Stimulated activated naive CD8-positive, alpha-beta T cell treated with anti-CD3 and anti-CD28 coated beads, Interleukin-15, Interleukin-2, amounts not matched to agents 100 ng/mL and 50 ng/mL, for 24 hours (primary cell): Measurements from ENCODE around the gene LAMA1.

ENCODE experiments used
- H3K27ac Mint-ChIP-seq: one replicate; pipeline ENCODE4 v1.8.0; 2021; ENCODE audit warnings: mild to moderate bottlenecking, mixed read lengths
- H3K27me3 Mint-ChIP-seq: one replicate; pipeline ENCODE4 v1.8.0; 2021; ENCODE audit warnings: mixed read lengths
- H3K36me3 Mint-ChIP-seq: one replicate; pipeline ENCODE4 v1.8.0; 2021; ENCODE audit warnings: low read depth, mixed read lengths
- H3K4me1 Mint-ChIP-seq: one replicate; pipeline ENCODE4 v1.8.0; 2021; ENCODE audit warnings: low read depth, mixed read lengths
- H3K4me3 Mint-ChIP-seq: one replicate; pipeline ENCODE4 v1.8.0; 2021; ENCODE audit warnings: mild to moderate bottlenecking, mixed read lengths
- H3K9me3 Mint-ChIP-seq: one replicate; pipeline ENCODE4 v1.8.0; 2021; ENCODE audit warnings: mixed read lengths

The LAMA1 gene

GRCh38 chr18:7048081-7048480, 69.5 kb downstream of the LAMA1 start:
- Mint-ChIP-seq H3K4me1 (no peaks in the 10 kb centered on the region), H3K36me3 (no peaks in the 10 kb centered on the region), H3K27ac (no peak overlapping the region), H3K4me3 (no peak overlapping the region), H3K9me3 (no peaks in the 10 kb centered on the region), H3K27me3 (no peaks in the 10 kb centered on the region)

GRCh38 chr18:7047336-7047735, 70.3 kb downstream of the LAMA1 start:
- Mint-ChIP-seq H3K4me3 (no peak overlapping the region), H3K36me3 (no peaks in the 10 kb centered on the region), H3K9me3 (no peaks in the 10 kb centered on the region), H3K27ac (no peak overlapping the region), H3K27me3 (no peaks in the 10 kb centered on the region), H3K4me1 (no peaks in the 10 kb centered on the region)

GRCh38 chr18:7038330-7038851, 79.2 kb downstream of the LAMA1 start:
- no peak overlapping the region for H3K27ac Mint-ChIP-seq
- H3K27me3 Mint-ChIP-seq, result peaks cover 3% of the 10 kb centered on the region
- no peak overlapping the region for H3K4me3 Mint-ChIP-seq
- H3K36me3 Mint-ChIP-seq, result no peaks in the 10 kb centered on the region
- peaks cover 8% of the 10 kb centered on the region for H3K9me3 Mint-ChIP-seq
- no peaks in the 10 kb centered on the region for H3K4me1 Mint-ChIP-seq

GRCh38 chr18:7037470-7037869, 80.1 kb downstream of the LAMA1 start:
- no peaks in the 10 kb centered on the region for H3K4me1 Mint-ChIP-seq
- no peak overlapping the region for H3K27ac Mint-ChIP-seq
- H3K36me3 Mint-ChIP-seq, result no peaks in the 10 kb centered on the region
- no peak overlapping the region for H3K4me3 Mint-ChIP-seq
- peaks cover 8% of the 10 kb centered on the region for H3K9me3 Mint-ChIP-seq
- H3K27me3 Mint-ChIP-seq, result peaks cover 3% of the 10 kb centered on the region

GRCh38 chr18:7035807-7036206, 81.8 kb downstream of the LAMA1 start:
- H3K36me3 Mint-ChIP-seq, result no peaks in the 10 kb centered on the region
- H3K4me3 Mint-ChIP-seq, result no peak overlapping the region
- H3K9me3 Mint-ChIP-seq, result peaks cover 3% of the 10 kb centered on the region
- H3K27ac Mint-ChIP-seq, result no peak overlapping the region
- H3K27me3 Mint-ChIP-seq, result peaks cover 3% of the 10 kb centered on the region
- no peaks in the 10 kb centered on the region for H3K4me1 Mint-ChIP-seq

GRCh38 chr18:7034924-7035323, 82.7 kb downstream of the LAMA1 start:
- Mint-ChIP-seq H3K9me3 (peaks cover 3% of the 10 kb centered on the region), H3K27me3 (peaks cover 3% of the 10 kb centered on the region), H3K27ac (no peak overlapping the region), H3K4me3 (no peak overlapping the region), H3K4me1 (no peaks in the 10 kb centered on the region), H3K36me3 (no peaks in the 10 kb centered on the region)

GRCh38 chr18:7032537-7032936, 85.1 kb downstream of the LAMA1 start:
- Mint-ChIP-seq H3K36me3 (no peaks in the 10 kb centered on the region), H3K27ac (no peak overlapping the region), H3K9me3 (peaks cover 3% of the 10 kb centered on the region), H3K27me3 (peaks cover under 1% of the 10 kb centered on the region), H3K4me1 (no peaks in the 10 kb centered on the region), H3K4me3 (no peak overlapping the region)

GRCh38 chr18:7028625-7029024, 89.0 kb downstream of the LAMA1 start:
- Mint-ChIP-seq H3K4me1 (no peaks in the 10 kb centered on the region), H3K36me3 (no peaks in the 10 kb centered on the region), H3K27ac (no peak overlapping the region), H3K4me3 (no peak overlapping the region), H3K27me3 (no peaks in the 10 kb centered on the region), H3K9me3 (no peaks in the 10 kb centered on the region)

GRCh38 chr18:7025194-7025593, 92.4 kb downstream of the LAMA1 start:
- H3K36me3 Mint-ChIP-seq, result no peaks in the 10 kb centered on the region
- no peaks in the 10 kb centered on the region for H3K4me1 Mint-ChIP-seq
- no peak overlapping the region for H3K27ac Mint-ChIP-seq
- no peaks in the 10 kb centered on the region for H3K27me3 Mint-ChIP-seq
- H3K9me3 Mint-ChIP-seq, result no peaks in the 10 kb centered on the region
- H3K4me3 Mint-ChIP-seq, result no peak overlapping the region

- Mint-ChIP-seq H3K27ac (no peak overlapping the region), H3K4me1 (no peaks in the 10 kb centered on the region), H3K27me3 (no peaks in the 10 kb centered on the region), H3K36me3 (no peaks in the 10 kb centered on the region), H3K4me3 (no peak overlapping the region), H3K9me3 (no peaks in the 10 kb centered on the region)
Measured at GRCh38 chr18:7023581-7023980, 94.0 kb downstream of the LAMA1 start.

- H3K27me3 Mint-ChIP-seq, result no peaks in the 10 kb centered on the region
- H3K9me3 Mint-ChIP-seq, result no peaks in the 10 kb centered on the region
- H3K4me1 Mint-ChIP-seq, result no peaks in the 10 kb centered on the region
- no peak overlapping the region for H3K4me3 Mint-ChIP-seq
- no peak overlapping the region for H3K27ac Mint-ChIP-seq
- no peaks in the 10 kb centered on the region for H3K36me3 Mint-ChIP-seq
Measured at GRCh38 chr18:7023063-7023580, 94.5 kb downstream of the LAMA1 start.

- Mint-ChIP-seq H3K9me3 (no peaks in the 10 kb centered on the region), H3K27ac (no peak overlapping the region), H3K36me3 (no peaks in the 10 kb centered on the region), H3K4me1 (no peaks in the 10 kb centered on the region), H3K27me3 (no peaks in the 10 kb centered on the region), H3K4me3 (no peak overlapping the region)
Measured at GRCh38 chr18:7021994-7022840, 95.4 kb downstream of the LAMA1 start.

GRCh38 chr18:7020995-7021777, 96.4 kb downstream of the LAMA1 start:
- Mint-ChIP-seq H3K9me3 (peaks cover 3% of the 10 kb centered on the region), H3K27me3 (no peaks in the 10 kb centered on the region), H3K4me1 (no peaks in the 10 kb centered on the region), H3K27ac (no peak overlapping the region), H3K36me3 (no peaks in the 10 kb centered on the region), H3K4me3 (no peak overlapping the region)

GRCh38 chr18:7017013-7017412, 100.6 kb downstream of the LAMA1 start:
- H3K9me3 Mint-ChIP-seq, result peaks cover 3% of the 10 kb centered on the region
- H3K27ac Mint-ChIP-seq, result no peak overlapping the region
- no peaks in the 10 kb centered on the region for H3K36me3 Mint-ChIP-seq
- no peaks in the 10 kb centered on the region for H3K4me1 Mint-ChIP-seq
- no peaks in the 10 kb centered on the region for H3K27me3 Mint-ChIP-seq
- H3K4me3 Mint-ChIP-seq, result no peak overlapping the region

GRCh38 chr18:7011142-7011541, 106.5 kb downstream of the LAMA1 start:
- Mint-ChIP-seq H3K9me3 (no peaks in the 10 kb centered on the region), H3K4me1 (no peaks in the 10 kb centered on the region), H3K4me3 (no peak overlapping the region), H3K27ac (no peak overlapping the region), H3K27me3 (peaks cover 4% of the 10 kb centered on the region), H3K36me3 (no peaks in the 10 kb centered on the region)
